Neural progenitor cell (in vitro differentiated cells): ENCODE data around the gene AUTS2. TPM values are rescaled to one million over a fixed set of nuclear protein-coding genes. Genes with fewer than 3 reads are reported as not detected.

Experiments
- DNase-seq: peaks from one replicate; pipeline ENCODE4 v3.0.0-alpha.2; 2016; ENCODE audit warnings: low spot score
- H2AFZ ChIP-seq: fragments of 200-600 bp; sonication (generic); replicated peaks from 2 replicates; pipeline ENCODE4 v1.6.1; 2016; ENCODE audit warnings: antibody characterized with exemption
- H3F3A ChIP-seq: fragments of 200-600 bp; sonication (generic); 2 replicates; pipeline ENCODE4 v1.6.1; 2016; ENCODE audit warnings: antibody characterized with exemption, low read depth
- H3K27ac ChIP-seq: fragments of 200-600 bp; sonication (generic); 2 replicates; pipeline ENCODE4 v1.5.1; 2016; ENCODE audit warnings: mild to moderate bottlenecking
- H3K27me3 ChIP-seq: fragments of 200-600 bp; sonication (generic); 2 replicates; pipeline ENCODE4 v1.6.1; 2016; ENCODE audit warnings: mild to moderate bottlenecking, moderate library complexity
- H3K36me3 ChIP-seq: fragments of 200-600 bp; sonication (generic); 2 replicates; pipeline ENCODE4 v1.5.1; 2016
- H3K4me1 ChIP-seq: fragments of 200-600 bp; sonication (generic); 2 replicates; pipeline ENCODE4 v1.6.1; 2016; ENCODE audit warnings: mixed run types
- H3K4me2 ChIP-seq: fragments of 200-600 bp; sonication (generic); 2 replicates; pipeline ENCODE4 v1.6.1; 2016
- H3K4me3 ChIP-seq: fragments of 200-600 bp; sonication (generic); 2 replicates; pipeline ENCODE4 v1.5.1; 2016
- H3K79me2 ChIP-seq: fragments of 200-600 bp; sonication (generic); 2 replicates; pipeline ENCODE4 v1.6.1; 2016; ENCODE audit warnings: low read depth
- H3K9ac ChIP-seq: fragments of 200-600 bp; sonication (generic); 2 replicates; pipeline ENCODE4 v1.6.1; 2016
- H3K9me3 ChIP-seq: fragments of 200-600 bp; sonication (generic); 2 replicates; pipeline ENCODE4 v1.5.1; 2016; ENCODE audit warnings: low read depth
- H4K20me1 ChIP-seq: fragments of 200-600 bp; sonication (generic); 2 replicates; pipeline ENCODE4 v1.6.1; 2016; ENCODE audit warnings: low read depth
- H3K27ac Mint-ChIP-seq: 3 replicates; pipeline ENCODE4 v1.8.0; 2021; ENCODE audit warnings: mixed read lengths
- H3K27me3 Mint-ChIP-seq: 2 replicates; pipeline ENCODE4 v1.8.0; 2022; ENCODE audit warnings: low read depth, mild to moderate bottlenecking, inconsistent platforms, moderate library complexity, mixed read lengths; ENCODE audit not compliant: insufficient read depth
- H3K36me3 Mint-ChIP-seq: 3 replicates; pipeline ENCODE4 v1.8.0; 2021; ENCODE audit warnings: mixed read lengths
- H3K4me1 Mint-ChIP-seq: 3 replicates; pipeline ENCODE4 v1.8.0; 2021; ENCODE audit warnings: mixed read lengths
- H3K4me3 Mint-ChIP-seq: 3 replicates; pipeline ENCODE4 v1.8.0; 2021; ENCODE audit warnings: mild to moderate bottlenecking, moderate library complexity, mixed read lengths
- H3K9me3 Mint-ChIP-seq: 3 replicates; pipeline ENCODE4 v1.8.0; 2020; ENCODE audit warnings: mixed read lengths
- CTCF ChIP-seq: fragments of 200-600 bp; sonication (generic); IDR thresholded peaks from 2 replicates; pipeline ENCODE4 v1.5.1; 2017; ENCODE audit warnings: antibody characterized with exemption, mild to moderate bottlenecking
- EZH2 ChIP-seq: fragments of 200-600 bp; sonication (generic); IDR thresholded peaks from 2 replicates; pipeline ENCODE4 v1.6.1; 2017; ENCODE audit warnings: antibody characterized with exemption, mild to moderate bottlenecking, moderate library complexity
- EZH2phosphoT487 ChIP-seq: fragments of 200-600 bp; sonication (generic); IDR thresholded peaks from 2 replicates; pipeline ENCODE4 v1.6.1; 2017; ENCODE audit warnings: antibody characterized with exemption
- total RNA-seq: library from RNA; depleted of rRNA; stranded (reverse); fragments of >200 nt; gene quantifications from 2 replicates; pipeline ENCODE4 v1.2.3, GENCODE V29; 2015; ENCODE audit warnings: low replicate concordance

Gene AUTS2
- total RNA-seq, 1 donor from 2014 or later = 50.0 TPM

GRCh38 chr7:69772718-69773436 is 174.6 kb downstream of the AUTS2 start:
- H3K4me3 ChIP-seq = no peak overlapping the region
- H3K36me3 ChIP-seq = no peaks in the 10 kb centered on the region
- Mint-ChIP-seq H3K9me3 (no peaks in the 10 kb centered on the region), H3K4me3 (no peak overlapping the region), H3K27me3 (peaks cover 3% of the 10 kb centered on the region), H3K27ac (no peak overlapping the region), H3K4me1 (peaks cover 55% of the 10 kb centered on the region), H3K36me3 (no peaks in the 10 kb centered on the region)
- H3K9ac ChIP-seq = no peak overlapping the region
- no peak for TF ChIP-seq EZH2phosphoT487
- TF ChIP-seq CTCF = no peak
- TF ChIP-seq EZH2 = no peak
- no peak for DNase-seq
- no peaks in the 10 kb centered on the region for H3K4me1 ChIP-seq
- H3F3A ChIP-seq = no peaks in the 10 kb centered on the region
- no peak overlapping the region for H3K27ac ChIP-seq
- no peaks in the 10 kb centered on the region for H3K79me2 ChIP-seq
- no peaks in the 10 kb centered on the region for H3K27me3 ChIP-seq
- H4K20me1 ChIP-seq = peaks cover 17% of the 10 kb centered on the region
- no peaks in the 10 kb centered on the region for H3K9me3 ChIP-seq
- no peak overlapping the region for H3K4me2 ChIP-seq
- H2AFZ ChIP-seq = no peak overlapping the region

- H3K9me3 Mint-ChIP-seq = no peaks in the 10 kb centered on the region
- no peak overlapping the region for H2AFZ ChIP-seq
- peak overlapping the region; percentile 26 for H3K27ac Mint-ChIP-seq
- no peaks in the 10 kb centered on the region for H3K79me2 ChIP-seq
- no peaks in the 10 kb centered on the region for H3F3A ChIP-seq
- H3K4me1 Mint-ChIP-seq = peaks cover 55% of the 10 kb centered on the region
- no peaks in the 10 kb centered on the region for H3K27me3 ChIP-seq
- no peak overlapping the region for H3K4me3 Mint-ChIP-seq
- H3K9ac ChIP-seq = no peak overlapping the region
- no peak for DNase-seq
- H3K4me3 ChIP-seq = no peak overlapping the region
- H4K20me1 ChIP-seq = peaks cover 17% of the 10 kb centered on the region
- H3K9me3 ChIP-seq = no peaks in the 10 kb centered on the region
- H3K36me3 ChIP-seq = no peaks in the 10 kb centered on the region
- no peak overlapping the region for H3K27ac ChIP-seq
- no peak overlapping the region for H3K4me2 ChIP-seq
- H3K4me1 ChIP-seq = no peaks in the 10 kb centered on the region
- peaks cover 3% of the 10 kb centered on the region for H3K27me3 Mint-ChIP-seq
- TF ChIP-seq CTCF (no peak), EZH2phosphoT487 (no peak), EZH2 (no peak)
- H3K36me3 Mint-ChIP-seq = no peaks in the 10 kb centered on the region
Measured at GRCh38 chr7:69773535-69774225, 175.4 kb downstream of the AUTS2 start.

GRCh38 chr7:69775231-69775771 is 177.0 kb downstream of the AUTS2 start:
- Mint-ChIP-seq H3K4me1 (peaks cover 45% of the 10 kb centered on the region), H3K27me3 (peaks cover 3% of the 10 kb centered on the region), H3K4me3 (no peak overlapping the region), H3K9me3 (no peaks in the 10 kb centered on the region), H3K27ac (no peak overlapping the region), H3K36me3 (no peaks in the 10 kb centered on the region)
- TF ChIP-seq EZH2phosphoT487 (no peak), CTCF (no peak), EZH2 (no peak)
- Histone ChIP-seq H3K36me3 (no peaks in the 10 kb centered on the region), H3K4me2 (no peak overlapping the region), H3K9ac (no peak overlapping the region), H3K4me3 (no peak overlapping the region), H2AFZ (no peak overlapping the region), H3K79me2 (no peaks in the 10 kb centered on the region), H4K20me1 (peaks cover 20% of the 10 kb centered on the region), H3F3A (no peaks in the 10 kb centered on the region), H3K9me3 (no peaks in the 10 kb centered on the region), H3K27me3 (no peaks in the 10 kb centered on the region), H3K27ac (no peak overlapping the region), H3K4me1 (peaks cover 4% of the 10 kb centered on the region)
- no peak for DNase-seq
